Left forelimb (tissue), 1 donor: ENCODE results near the gene SDK1.

Experiments used
- DNase-seq: peaks from one replicate; pipeline ENCODE4 v3.0.0-alpha.2; 2018; ENCODE audit warnings: low spot score

The SDK1 gene

DNA sequence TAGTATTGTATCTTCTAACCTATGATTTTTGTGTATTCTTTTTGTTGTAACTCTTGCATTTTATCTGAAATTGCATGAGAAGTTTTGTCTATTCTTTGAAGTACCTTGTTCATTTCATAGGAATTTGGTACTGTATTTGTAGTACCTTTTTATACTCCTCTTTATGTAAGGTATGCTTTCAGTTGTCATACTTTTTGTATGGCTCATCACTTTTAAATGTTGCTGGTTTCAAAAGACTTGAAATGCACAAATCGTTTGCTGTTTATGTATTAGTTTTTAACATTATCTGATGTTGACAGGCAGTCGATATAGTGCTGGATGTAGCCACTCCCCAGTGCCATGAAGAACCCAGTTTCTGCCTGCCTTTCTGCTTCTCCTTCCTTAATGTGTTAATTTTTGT is 158.1 kb downstream of the SDK1 start:
- DNase-seq, result no peak

DNA sequence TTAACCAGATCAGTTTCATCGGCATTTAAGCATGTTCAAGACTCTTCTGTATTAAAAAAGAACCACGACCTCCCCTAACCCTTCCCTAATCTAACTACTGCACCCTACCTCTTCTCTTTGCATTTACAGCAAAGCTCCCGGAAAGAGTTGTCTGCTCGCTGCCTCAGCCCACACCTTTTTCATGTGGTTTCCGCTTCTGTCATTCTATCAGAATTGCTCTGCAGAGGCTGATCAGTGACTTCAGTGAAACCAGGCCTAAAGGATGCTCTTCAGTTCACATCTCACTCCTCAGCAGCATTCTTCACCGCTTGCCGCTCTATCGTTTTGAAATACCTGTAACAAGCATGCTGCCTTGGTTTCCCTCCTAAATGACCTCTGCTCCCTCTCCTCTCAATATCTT is 160.9 kb downstream of the SDK1 start:
- DNase-seq, result no peak

DNA sequence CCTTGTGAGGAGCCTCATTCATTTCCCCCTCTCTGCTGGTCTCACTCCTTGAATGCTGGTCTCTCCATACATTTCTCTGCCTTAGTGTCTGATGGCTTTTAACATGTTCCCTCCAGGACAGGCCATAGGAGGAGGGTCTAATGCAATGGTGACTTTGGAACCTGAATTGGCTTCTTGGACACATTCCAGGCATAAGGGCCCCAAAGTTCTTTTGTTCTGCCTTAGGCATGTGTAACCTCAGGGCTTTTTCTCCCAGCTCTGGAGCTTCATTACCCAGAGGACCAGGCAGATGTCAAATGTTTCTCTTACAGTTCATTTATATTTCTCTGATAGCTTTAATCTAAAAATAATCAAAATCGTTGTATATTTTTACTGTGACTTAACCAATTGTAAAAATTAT is 162.6 kb downstream of the SDK1 start:
- DNase-seq, result no peak

DNA sequence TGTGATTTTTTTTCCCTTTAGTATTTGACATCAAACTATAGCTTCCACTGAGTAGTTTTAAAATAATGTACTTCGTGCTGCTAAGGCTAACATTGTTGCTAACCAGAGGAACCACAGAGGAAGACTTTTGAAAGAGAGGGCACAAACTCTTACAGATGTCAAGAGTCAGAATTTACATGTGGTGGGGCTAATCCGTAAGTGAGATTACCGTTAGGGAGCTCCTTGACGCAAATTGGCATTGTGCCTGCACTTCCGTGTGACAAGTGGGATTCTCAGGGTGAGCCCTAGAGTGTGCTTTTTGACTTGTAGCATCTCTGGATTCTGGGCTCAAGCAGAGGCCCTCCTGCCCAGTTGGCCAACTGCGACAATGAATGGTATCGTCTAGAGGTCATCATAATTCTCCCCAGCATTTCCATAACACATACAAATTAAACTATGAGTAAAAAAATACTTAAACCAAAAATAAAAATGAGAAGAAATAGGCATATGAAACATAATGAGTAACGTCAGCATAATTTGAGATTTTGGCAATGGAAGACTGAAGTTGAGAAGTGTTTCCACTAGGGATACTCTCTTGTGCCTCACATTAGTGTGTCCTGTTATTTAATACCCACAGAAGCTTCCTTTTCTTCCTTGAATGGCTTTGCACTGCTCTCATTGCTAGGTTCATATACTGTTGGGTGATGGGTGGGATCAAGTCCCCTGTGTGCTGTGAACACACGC is 164.0 kb downstream of the SDK1 start:
- DNase-seq, result no peak

DNA sequence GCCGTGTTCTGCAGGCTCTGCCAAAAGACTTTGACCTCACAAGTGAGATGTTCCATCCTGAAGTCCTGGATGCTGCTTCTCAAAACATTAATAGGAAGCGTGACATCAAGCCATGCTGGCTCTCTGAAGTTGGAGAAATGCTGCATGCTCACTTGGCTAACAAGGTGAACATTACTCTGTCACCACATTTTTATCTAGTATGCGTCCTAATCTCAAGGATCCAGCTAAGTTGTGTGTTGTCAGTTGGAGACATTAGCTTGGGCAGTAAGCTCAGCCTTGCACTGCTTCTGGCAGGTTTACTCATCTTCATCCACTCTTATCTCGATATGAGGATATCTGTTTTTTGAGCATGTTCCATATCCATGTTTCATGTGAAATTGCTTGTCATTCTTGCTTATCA is 165.2 kb downstream of the SDK1 start:
- DNase-seq, result no peak

DNA sequence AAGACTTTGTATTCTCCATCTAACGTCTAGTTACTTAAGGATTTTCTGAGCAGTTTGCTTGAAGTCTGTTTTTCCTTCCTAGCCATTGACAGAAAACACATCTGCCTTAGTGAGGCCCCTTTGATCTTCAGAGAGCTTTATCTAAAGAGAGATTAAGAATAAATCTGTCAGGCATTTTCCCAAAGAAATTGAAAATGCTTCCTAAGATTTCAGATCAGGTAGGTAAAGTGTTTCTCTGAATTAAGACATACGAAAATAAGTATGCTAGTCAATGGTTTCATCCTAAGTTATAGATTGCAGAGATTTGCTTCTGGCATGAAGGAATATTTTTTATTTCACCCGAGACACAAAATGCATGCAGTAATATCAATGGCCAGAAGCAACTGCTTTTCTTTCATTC is 168.6 kb downstream of the SDK1 start:
- DNase-seq, result no peak

DNA sequence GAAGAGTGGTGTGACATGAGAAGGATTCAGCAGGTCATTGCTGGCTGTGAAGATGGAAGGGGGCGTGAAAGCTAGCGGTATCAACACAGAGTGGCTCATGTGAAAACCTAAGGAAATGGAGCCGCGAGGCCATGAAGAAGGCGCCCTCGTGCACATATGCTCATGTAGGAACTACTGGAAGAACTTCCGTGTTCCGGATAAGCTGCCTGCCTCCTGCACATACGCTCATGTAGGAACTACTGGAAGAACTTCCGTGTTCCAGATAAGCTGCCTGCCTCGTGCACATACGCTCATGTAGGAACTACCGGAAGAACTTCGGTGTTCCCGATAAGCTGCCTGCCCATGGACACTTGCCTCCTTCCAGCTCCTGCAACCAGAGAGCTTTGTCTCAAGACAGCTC is 179.1 kb downstream of the SDK1 start:
- no peak for DNase-seq

DNA sequence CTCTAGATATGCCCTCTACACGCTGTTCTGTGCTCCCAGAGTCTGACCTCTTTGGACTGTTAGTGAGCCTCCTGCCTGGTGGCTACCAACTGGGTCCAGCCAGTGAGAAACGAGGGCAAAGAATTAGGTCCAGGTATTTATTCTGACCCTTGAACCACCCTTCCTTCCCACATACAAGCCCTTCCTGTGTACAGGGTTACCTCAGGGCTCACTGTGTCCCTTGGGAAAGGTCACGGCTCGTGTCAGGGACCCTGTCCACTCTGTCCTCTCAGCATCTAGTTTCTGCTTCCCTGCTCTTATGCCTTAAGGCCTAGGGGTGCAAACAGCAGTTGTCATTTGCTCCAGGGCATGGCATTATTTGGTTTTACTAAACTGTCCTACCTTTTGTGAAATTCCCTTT is 180.4 kb downstream of the SDK1 start:
- no peak for DNase-seq

DNA sequence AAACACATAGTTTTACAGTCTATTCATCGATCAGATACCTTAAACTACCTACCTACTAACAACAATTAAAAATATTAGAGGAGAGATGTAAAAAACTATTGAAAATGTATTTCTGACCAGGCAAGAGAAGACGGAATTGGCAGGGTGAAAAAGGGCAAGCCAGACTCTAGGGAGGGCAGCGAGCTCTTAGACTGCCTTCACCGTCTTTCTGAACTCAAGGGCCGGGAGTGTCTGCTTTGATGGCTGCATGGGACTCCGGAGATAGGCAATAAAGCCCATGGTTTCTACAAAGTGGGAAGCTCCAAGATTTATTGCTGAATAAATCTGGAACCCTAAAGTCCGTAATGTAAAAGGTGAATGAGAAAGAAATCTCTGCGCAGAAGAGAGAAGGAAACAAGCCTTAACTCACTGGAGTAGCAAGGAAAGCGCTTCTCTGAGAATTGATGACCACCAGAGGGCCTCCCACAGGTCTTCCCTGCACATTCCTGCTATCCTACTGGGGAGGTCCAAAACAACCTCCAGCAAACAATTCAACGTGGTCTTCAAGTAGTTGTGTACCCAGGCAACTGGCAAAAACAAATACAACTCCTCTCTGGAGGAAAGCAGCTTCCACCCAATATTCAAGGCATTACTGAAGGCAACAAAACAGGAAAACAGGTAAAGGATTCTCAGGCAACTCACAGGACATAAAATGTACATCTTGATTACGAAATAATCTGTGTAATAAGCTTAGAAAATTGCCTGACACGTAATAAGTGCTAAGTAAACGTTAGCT is 181.3 kb downstream of the SDK1 start:
- no peak for DNase-seq

DNA sequence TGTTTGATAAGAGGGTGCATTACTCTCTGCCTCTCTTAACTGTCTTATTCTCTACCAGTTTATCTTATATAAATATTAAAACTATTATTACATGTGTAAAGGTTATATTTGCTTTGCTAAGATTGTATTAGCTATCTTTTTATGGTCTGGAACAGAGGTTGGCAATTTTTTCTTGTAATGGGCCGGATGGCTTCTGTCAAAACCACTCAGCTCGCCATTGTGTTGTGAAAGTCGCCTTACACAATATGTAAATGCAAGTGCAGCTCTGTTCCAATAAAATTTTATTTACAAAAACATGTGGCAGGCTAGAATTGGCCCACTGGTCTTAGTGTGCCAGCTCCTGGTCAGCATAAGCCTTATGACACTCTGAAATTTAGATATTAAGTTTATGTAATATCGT is 185.8 kb downstream of the SDK1 start:
- no peak for DNase-seq

DNA sequence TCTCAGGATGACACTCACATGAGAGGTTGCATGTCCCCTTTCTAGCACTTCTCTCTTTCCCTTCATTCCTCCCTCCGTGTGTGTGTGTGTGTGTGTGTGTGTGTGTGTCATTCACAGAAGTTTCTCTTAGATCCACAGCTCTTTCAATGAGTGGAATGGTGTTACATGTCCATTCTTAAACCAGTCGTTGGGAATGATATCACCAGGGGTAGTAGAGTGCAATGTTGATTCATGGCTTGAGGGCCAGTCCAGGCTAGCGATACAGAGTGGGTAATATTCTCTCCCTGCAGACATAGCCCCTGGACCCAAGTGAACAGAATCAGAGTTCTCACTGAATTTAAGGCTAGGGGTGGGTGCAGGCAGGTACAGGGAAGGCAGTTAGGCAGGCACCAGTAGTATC is 187.8 kb downstream of the SDK1 start:
- DNase-seq, result no peak

DNA sequence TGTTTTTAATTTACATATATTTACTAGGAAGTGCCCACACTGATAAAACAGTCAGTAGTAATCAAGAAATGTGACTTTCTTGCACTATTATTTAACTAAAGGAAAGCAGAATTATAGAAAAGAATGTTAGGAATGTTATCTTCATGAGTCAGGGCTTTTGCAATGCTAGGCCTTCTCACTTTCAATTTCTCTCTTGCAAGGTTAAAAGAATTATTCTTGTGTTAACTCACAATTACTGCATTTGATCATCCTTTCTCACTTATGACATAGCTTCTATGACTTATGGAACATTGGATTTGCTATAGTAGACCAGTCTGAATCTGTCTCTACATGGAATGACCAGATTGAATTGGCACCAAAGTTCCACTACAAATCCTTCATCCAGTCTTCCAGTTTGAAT is 192.4 kb downstream of the SDK1 start:
- no peak for DNase-seq

DNA sequence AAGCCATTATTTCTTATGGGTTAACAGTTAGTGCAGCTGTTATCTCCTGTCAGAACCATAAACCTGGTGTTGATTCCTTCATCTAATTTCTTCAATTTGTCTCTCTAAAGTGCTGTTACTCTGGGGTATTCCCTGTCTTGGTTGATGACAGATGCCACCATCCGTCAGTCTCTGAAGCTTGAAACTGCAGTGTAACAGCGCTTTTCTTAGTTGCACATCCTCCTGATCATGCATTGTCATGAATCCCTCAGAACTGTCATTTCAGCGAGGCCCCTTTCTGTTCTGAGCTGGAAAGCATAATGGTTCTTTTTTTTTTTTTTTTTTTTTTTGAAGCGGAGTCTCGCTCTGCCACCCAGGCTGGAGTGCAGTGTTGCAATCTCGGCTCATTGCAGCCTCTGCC is 193.9 kb downstream of the SDK1 start:
- no peak for DNase-seq

DNA sequence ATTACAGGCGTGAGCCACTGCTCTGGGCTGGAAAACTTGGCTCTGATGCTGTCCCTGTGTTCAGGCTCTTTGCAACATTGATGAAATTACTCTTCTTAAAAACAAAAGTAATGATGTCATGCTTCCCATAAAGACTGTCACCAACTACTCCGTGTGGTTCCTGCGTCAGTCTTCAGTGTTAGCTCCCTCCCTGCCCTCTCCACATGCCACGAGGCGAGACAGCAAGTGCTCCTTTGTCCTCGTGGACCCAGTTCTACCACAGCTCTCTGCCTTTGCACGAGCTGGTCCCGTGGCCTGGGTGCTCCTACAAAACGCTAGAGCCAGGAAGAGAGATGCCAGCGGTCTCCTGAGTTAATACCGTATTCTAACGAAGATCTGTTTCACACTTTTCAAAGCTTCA is 194.5 kb downstream of the SDK1 start:
- no peak for DNase-seq

DNA sequence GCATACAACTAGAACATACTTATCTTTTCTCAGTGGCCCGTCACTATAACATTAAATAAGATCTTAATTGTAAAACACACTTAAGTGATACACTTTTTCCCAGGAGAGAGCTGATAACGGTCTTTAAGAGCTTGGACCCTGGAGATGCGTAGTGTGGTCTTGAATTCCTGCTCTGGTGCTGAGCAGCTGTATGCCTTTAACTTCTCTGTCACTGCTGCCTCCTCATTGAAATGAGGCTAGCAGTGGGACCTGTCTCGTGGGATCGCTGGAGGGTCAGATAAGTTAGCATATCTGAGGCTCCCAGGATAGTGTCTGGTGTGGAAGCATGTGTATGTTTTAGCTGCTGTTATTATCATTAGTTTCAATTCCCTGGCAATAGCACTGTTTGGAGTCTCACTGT is 194.9 kb downstream of the SDK1 start:
- no peak for DNase-seq

DNA sequence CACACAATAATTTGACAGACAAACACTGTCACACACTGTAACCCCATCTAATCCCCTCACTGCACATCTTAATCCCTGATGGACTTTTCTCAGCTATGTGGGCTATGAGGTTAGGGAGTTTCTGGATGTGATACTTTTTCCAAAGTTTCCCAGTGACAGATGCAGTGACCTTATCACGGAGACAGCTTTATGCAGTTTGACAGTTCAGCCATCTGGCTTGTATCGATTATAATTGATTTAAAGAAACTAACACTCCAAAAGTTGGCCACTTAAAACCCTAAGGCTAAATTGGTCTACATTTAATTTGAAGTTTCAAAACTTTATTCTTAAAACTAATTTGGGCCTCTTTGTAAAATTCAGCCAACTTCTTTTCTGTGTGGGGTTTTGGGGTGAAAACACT is 196.7 kb downstream of the SDK1 start:
- DNase-seq, result no peak

DNA sequence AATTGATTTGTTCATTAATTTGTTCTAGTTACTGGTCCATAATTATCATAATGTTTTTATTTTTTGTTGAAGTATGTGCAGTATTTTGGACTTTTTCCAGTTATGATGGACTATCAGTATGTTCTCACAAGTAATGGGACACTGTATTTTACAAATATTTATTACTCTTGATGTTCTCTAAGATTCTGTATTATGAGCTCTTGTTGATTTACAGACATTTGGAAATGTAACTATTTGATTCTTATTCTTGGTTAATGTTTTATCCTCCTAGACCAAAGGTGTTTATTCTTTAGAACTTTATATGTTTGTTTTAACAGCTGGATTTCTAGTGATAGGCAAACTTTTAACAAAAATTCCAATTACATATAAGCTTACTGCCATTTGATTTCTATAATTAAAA is 200.6 kb downstream of the SDK1 start:
- no peak for DNase-seq

DNA sequence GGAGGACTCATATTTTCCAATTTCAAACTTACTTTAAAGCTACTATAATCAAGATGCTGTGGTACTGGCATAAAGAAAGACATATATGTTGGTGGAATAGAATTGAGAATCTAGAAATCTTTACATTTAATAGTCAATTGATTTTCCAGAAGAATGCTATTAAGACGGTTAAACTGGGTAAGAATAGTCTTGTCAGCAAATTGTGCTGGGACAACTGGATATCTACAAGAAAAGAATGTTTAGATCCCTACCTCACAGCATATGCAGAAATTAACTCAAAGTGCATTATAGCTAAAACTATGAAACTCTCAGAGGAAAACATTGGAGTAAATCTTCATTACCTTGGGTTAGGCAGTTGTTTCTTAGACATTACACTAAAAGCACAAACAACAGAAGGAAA is 203.3 kb downstream of the SDK1 start:
- DNase-seq, result no peak

DNA sequence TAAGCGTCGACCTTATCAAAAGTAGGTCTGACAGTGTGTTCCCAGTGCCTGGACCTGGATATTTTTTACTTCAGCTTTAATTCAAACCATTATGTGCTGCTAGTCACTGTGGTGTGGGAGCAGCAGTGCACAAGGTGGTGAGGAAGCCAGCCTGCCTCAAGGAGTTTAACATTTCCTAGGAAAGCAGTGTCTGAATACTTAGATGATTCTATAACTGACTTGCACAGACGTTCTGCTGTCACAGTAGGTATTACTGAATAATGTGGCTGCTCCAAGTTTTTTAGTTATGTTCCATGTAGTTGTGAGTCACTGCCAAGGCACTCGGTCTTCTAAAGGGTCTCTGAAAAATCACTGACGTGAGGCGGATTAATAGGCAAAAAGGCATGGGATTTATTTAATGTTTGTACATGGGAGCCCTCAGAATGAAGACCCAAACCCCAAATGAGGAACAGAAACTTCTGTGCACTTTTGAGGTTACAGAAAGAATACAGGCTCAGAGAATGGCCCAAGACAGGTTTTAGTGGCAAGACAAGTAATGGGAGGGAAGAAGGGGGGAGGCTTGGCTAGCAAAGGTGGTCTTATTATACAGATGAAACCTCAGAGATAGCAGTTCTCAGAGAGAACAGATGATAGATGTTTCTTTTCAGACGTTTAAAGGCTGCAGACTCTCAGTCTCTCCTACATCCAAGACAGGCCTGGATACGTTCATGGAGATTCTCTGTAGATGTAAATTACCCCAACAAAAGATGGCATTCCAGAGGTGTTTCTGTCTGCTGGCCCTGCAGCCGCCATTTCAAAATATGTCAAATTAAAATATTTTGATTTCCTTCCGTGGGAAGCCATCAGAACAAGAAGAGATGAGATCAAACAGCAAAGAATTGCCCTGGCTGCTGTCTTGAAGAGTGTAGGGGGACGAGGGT is 209.3 kb downstream of the SDK1 start:
- no peak for DNase-seq

DNA sequence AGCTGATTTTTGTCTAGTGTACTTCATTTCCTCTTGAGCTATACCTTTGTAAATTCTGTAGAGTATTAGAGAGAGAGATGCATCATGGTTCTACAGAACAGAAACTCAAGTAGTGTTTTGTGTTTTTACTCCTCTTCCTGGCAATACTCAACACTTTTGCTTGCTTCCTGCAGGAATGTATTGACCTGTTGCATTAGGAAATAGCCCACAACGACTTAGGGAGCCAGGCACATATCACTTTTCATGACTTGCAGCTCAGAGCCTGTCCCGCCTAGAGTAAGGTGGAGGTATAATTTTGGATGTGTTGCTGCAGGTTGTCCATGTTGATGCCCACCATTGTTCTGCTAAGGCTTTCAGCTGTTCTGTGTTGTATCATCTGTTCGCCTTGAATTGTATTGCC is 216.3 kb downstream of the SDK1 start:
- DNase-seq, result no peak

DNA sequence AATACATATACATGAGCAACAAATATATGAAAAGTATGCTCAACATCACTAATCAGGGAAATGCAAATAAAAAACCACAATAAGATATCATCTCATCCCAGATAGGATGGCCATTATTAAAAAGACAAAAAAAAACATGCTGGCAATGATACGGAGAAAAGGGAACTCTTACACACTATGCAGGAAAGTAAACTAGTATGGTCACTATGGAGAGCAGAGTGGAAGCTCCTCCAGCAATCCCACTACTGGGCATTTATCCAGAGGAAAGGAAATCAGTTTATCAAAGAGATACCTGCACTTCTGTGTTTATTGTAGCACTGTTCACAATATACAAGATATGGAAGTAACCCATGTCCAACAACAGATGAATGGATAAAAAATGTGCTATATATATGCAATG is 217.5 kb downstream of the SDK1 start:
- no peak for DNase-seq

DNA sequence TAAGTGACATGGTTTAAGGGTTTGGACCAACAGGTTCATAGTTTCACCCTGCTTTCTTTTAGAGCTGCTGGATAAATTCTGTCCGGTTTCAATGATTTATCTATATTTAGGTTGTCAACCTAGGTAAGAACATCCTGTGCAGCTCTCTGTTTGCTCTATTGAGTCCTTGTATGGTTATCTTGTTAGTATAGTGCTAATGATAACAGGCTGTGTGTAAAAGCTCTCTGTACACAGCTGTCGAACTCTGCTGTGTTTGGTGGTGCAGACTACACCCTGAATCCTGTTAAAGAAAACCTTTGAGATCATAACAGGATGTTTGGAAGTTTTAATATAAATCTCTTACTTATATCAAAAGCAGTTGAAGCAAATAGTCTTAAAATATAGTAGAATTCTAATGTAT is 219.2 kb downstream of the SDK1 start:
- no peak for DNase-seq
